GM12878 (cell line): ENCODE results near the gene SMARCC2. TPM values are rescaled to one million over a fixed set of nuclear protein-coding genes. Genes with fewer than 3 reads are reported as not detected.
"Not testable (repeated sequence)": the region's sequence is repeated elsewhere in the genome, so short reads cannot be mapped to it uniquely, and the experiment has no call there.

Experiments used
- ATAC-seq: fragments of 200-7000 bp; cut with Tn5 transposase; 3 replicates; pipeline ENCODE4 v1.9.1; 2020; ENCODE audit warnings: mild to moderate bottlenecking, moderate library complexity
- BruUV-seq: library from RNA; stranded (reverse); fragments of 400-500 nt; replicated peaks from 2 replicates; lab custom pipeline; 2021; lab: Mats Ljungman, UMichigan
- CTCF ChIA-PET: fragments of 300-600 bp; sonication (Branson Sonifier 250); formaldehyde crosslinking; extraction: SDS; loops from one replicate; lab custom pipeline; 2021; ENCODE audit warnings: inconsistent platforms; lab: Yijun Ruan, JAX
- POLR2A ChIA-PET: fragments of 350-600 bp; formaldehyde crosslinking; extraction: SDS; loops from one replicate; lab custom pipeline; 2021; ENCODE audit warnings: inconsistent platforms; lab: Charles Lee
- RAD21 ChIA-PET: fragments of 300-600 bp; sonication (Branson Sonifier 250); formaldehyde crosslinking; loops from one replicate; lab custom pipeline; 2023; ENCODE audit warnings: antibody characterized with exemption; ENCODE audit not compliant: unreplicated experiment; lab: Charles Lee
- SMC1A ChIA-PET: fragments of 300-600 bp; sonication (Branson Sonifier 250); formaldehyde crosslinking; loops from one replicate; lab custom pipeline; 2023; ENCODE audit not compliant: unreplicated experiment, uncharacterized antibody; lab: Charles Lee
- DNase-seq: peaks from one replicate; pipeline ENCODE4 v3.0.0-alpha.2; 2011; ENCODE audit warnings: low read depth, low spot score
- FAIRE-seq: peaks from 3 replicates; lab custom pipeline; 2011; peaks lifted over from hg19 to GRCh38; lab: Jason Lieb, UNC
- H2AFZ ChIP-seq: 2 replicates; pipeline ENCODE4 v1.6.0; 2011; ENCODE audit warnings: low read depth, low read length, control low read depth; ENCODE audit not compliant: control insufficient read depth
- H3K27ac ChIP-seq: 2 replicates; pipeline ENCODE4 v1.5.1; 2011; ENCODE audit warnings: control low read depth; ENCODE audit not compliant: control insufficient read depth, insufficient read depth
- H3K27me3 ChIP-seq, 2 experiments: replicated peaks in 1 of 2; 2 replicates each; pipeline versions ENCODE4 v1.6.0 to v1.6.1; 2011; ENCODE audit warnings: low read length in 1 of 2; ENCODE audit not compliant: control insufficient read depth in 2 of 2, insufficient read depth in 2 of 2
- H3K36me3 ChIP-seq, 2 experiments: 2 replicates each; pipeline ENCODE4 v1.5.1; 2011; ENCODE audit warnings: low read length in 1 of 2; ENCODE audit not compliant: control insufficient read depth in 2 of 2, insufficient read depth in 2 of 2
- H3K4me1 ChIP-seq: 2 replicates; pipeline ENCODE4 v1.6.1; 2011; ENCODE audit warnings: mild to moderate bottlenecking, low read length, moderate library complexity, mixed read lengths; ENCODE audit not compliant: control insufficient read depth, insufficient read depth
- H3K4me2 ChIP-seq: 2 replicates; pipeline ENCODE4 v1.6.0; 2011; ENCODE audit warnings: control low read depth; ENCODE audit not compliant: control insufficient read depth, insufficient read depth
- H3K4me3 ChIP-seq: fragments of 200-600 bp; sonication (generic); 2 replicates; pipeline ENCODE4 v1.5.1; 2016
- H3K79me2 ChIP-seq: 2 replicates; pipeline ENCODE4 v1.6.0; 2011; ENCODE audit warnings: low read length; ENCODE audit not compliant: control insufficient read depth, insufficient read depth
- H3K9ac ChIP-seq: 2 replicates; pipeline ENCODE4 v1.8.0; 2011; ENCODE audit warnings: low read length, control low read depth, mixed read lengths; ENCODE audit not compliant: control insufficient read depth, insufficient read depth
- H3K9me3 ChIP-seq: replicated peaks from 3 replicates; pipeline ENCODE4 v1.5.1; 2011; ENCODE audit warnings: mild to moderate bottlenecking, low read length; ENCODE audit not compliant: control insufficient read depth, insufficient read depth
- H4K20me1 ChIP-seq: 2 replicates; pipeline ENCODE4 v1.6.0; 2011; ENCODE audit not compliant: control insufficient read depth, insufficient read depth
- BHLHE40 ChIP-seq, 2 experiments: fragments of 450-650 bp in 1 of 2; IDR thresholded peaks; 2 replicates each; pipeline ENCODE4 v1.6.1; 2011 to 2017; ENCODE audit warnings: low read depth in 2 of 2, borderline replicate concordance in 1 of 2, improper control_type of control experiment in 1 of 2, low read length in 1 of 2, mild to moderate bottlenecking in 1 of 2
- SMARCA5 ChIP-seq: fragments of 450-650 bp; IDR thresholded peaks from 2 replicates; pipeline ENCODE4 v1.6.1; 2017; ENCODE audit warnings: mild to moderate bottlenecking
- ZSCAN29 ChIP-seq: fragments of 450-650 bp; IDR thresholded peaks from 2 replicates; pipeline ENCODE4 v1.6.1; 2017; ENCODE audit warnings: mild to moderate bottlenecking, moderate library complexity
- WGBS: methylation state at CpG from one replicate; pipeline ENCODE4 v1.1.6; 2016; ENCODE audit warnings: low lambda C conversion rate; ENCODE audit not compliant: insufficient replicate concordance, insufficient coverage; ENCODE audit errors: missing lambda C conversion rate; 5-methylcytosine and 5-hydroxymethylcytosine counted together
- in situ Hi-C: fragments of 300-500 bp; cut with MboI; formaldehyde crosslinking; loops from 9 replicates; pipeline ENCODE4 v1.14.3; 2018; ENCODE audit warnings: mixed read lengths
- intact Hi-C: fragments of 100-400 bp; cut with micrococcal nuclease; formaldehyde crosslinking; loops from one replicate; pipeline ENCODE4 v1.14.2; 2022; ENCODE audit not compliant: unreplicated experiment
- polyA plus RNA-seq, 11 experiments: library from polyadenylated mRNA; depleted of rRNA in 4 of 11; unstranded in 6 of 11; stranded (reverse) in 5 of 11; fragments of >200 nt; fragmentation: Nextera tagmentation in 4 of 11; fragmentation: Illumina TruSeq in 1 of 11; extraction: Ambion mirVana in 4 of 11; extraction: Trizol in 1 of 11; gene quantifications; 1 replicate in 1 of 11; 2 replicates in 10 of 11; pipeline versions ENCODE4 v1.2.1 to v1.2.3, GENCODE V29; 2011 to 2016; ENCODE audit warnings: inconsistent platforms in 2 of 11, missing spikeins in 2 of 11, low read depth in 1 of 11
- total RNA-seq, 4 experiments: library from RNA; depleted of rRNA in 3 of 4; stranded (reverse); fragments of >200 nt in 3 of 4; fragmentation: Illumina TruSeq in 1 of 4; extraction: Trizol in 1 of 4; gene quantifications; 2 replicates each; pipeline versions ENCODE4 v1.2.1 to v1.2.3, GENCODE V29; 2013 to 2021

The SMARCC2 gene
- total and polyA plus RNA-seq, 10 of the 15 experiments (the other 5 are each of a cell fraction or from before 2014, with no cell fraction given), result 13.6 to 71.2 (median 42.3) TPM

DNA sequence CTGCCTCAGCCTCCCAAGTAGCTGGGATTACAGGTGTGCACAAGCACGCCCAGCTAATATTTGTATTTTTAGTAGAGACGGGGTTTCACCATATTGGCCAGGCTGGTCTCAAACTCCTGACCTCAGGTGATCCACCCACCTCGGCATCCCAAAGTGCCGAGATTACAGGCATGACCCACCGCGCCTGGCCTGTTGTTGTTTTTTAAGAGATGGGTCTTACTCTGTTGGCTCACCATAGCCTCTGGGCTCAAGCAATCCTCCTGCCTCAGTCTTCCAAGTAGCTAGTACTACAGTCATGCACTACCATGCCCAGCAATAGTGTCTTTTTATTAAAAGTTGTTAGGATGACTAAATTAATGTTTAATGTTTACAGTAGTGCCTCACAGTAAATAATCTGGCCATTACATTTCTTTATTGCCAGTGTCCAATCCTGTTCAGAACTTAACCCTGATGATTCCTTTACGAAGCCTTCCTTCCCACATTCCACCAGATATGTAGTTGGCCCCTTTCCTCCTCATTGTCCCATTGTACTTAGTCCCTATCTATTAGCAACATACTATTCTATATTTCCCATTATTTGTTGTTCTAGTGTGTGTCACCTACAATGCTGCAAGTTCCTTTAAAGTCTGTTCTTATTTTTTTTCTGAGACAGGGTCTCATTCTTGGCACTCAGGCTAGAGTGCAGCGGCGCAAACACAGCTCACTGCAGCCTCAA is 8.8 kb upstream of the SMARCC2 start (continued):
- TF ChIP-seq BHLHE40 (IDR thresholded peaks at IDR 0.05; ENCODE audit: borderline replicate concordance in 1 of 2, low read depth in 2 of 2, low read length in 1 of 2), result no peak
- TF ChIP-seq SMARCA5, result no peak
- TF ChIP-seq ZSCAN29, result no peak
- TF ChIP-seq, all 136 proteins: peak for 0

DNA sequence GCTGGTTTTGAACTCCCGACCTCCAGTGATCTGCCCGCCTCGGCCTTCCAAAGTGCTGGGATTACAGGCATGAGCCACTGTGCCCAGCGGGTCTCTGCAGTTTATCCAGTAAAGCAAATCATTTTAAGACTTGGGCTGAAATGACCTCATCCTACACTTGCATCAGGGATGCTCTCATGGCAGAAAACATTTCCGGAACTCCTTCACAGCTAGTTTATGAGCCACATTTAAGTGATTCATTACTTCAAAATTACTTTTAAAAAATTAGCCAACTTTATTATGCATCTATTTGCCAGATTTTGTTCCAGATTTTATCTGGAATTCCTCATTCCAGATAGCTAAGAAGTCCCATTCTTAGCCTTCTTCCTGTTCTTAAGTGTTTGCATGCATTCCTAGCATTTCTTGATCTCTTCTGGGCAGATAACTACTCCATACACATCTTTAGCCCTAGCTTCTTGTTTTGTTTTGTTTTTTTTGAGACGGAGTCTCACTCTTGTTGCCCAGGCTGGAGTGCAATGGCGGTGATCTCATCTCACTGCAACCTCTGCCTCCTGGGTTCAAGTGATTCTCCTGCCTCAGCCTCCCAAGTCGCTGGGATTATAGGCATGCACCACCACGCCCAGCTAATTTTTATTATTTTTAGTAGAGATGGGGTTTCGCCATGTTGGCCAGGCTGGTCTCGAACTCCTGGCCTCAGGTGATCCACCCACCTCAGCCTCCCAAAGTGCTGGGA is 7.7 kb upstream of the SMARCC2 start:
- ChIA-PET SMC1A (interaction anchor here (1.2 to 2.4 kb wide), 3 partner anchors 25 to 267 kb away, joined by 3 to 8 read pairs (median 6); partner anchors contain the start of gene RNF41), POLR2A (interaction anchor here (0.7 kb wide), 2 partner anchors 100 to 1931 kb away, joined by 6 to 9 read pairs; no protein-coding TSS in a partner anchor), CTCF (interaction anchor here (0.7 to 4.7 kb wide), 4 partner anchors 9 to 267 kb away, joined by 3 to 26 read pairs (median 5); no protein-coding TSS in a partner anchor)
- H3K9me3 ChIP-seq, H3K27ac ChIP-seq, H2AFZ ChIP-seq, BruUV-seq, H4K20me1 ChIP-seq, H3K36me3 ChIP-seq, H3K79me2 ChIP-seq, in situ Hi-C loops, ATAC-seq, H3K4me1 ChIP-seq, DNase-seq, H3K4me2 ChIP-seq, H3K9ac ChIP-seq, H3K27me3 ChIP-seq, FAIRE-seq, H3K4me3 ChIP-seq, RAD21 ChIA-PET: not testable (repeated sequence)
- WGBS, result 76% methylated on average over 11 of the region's 11 CpGs
- intact Hi-C loops, result loop anchor here (10.0 kb wide), 1 partner anchor 398 kb away; no protein-coding TSS in a partner anchor
